ENCODE measurements around the gene RNF123. TPM values are rescaled to one million over a fixed set of nuclear protein-coding genes. Genes with fewer than 3 reads are reported as not detected.

RNF123 gene
- total RNA-seq, 3 donors from 2014 or later (not counting 1 experiment from before 2014, with no cell fraction given) = 48.5 to 58.7 (median 55.6) TPM

DNA sequence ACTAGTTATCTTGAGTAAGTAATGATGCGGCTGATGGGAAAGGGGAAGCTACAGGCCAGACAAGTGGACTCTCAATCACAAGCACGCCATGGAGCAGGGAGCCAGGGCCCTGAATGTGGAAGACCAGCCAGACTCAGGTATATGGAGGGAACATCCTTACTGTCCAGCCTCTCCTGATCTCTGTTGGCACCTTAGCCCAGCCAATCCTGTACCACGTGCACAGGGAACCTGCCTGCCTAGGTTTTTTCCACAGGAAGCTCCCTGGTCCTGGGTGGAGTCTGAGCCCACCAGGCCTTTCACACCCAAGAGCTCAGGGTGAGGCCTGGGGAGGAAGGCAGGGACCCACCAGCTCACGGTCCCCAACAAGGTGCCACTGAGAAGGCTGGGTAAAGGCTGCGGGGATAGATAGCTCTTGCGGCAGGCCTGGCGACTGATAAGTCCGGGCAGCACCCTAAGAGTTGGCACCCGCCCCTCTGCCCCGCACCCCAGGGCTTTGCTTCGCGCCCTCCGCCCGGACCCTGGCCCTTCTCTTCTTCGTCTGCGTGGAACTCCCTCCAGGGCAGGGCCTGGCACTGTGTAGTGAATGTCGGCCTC lies 16.1 kb upstream of the RNF123 start:
- Histone ChIP-seq H3K9me3 (ENCODE audit: control insufficient read depth, insufficient read depth, low read length) (no peaks in the 10 kb centered on the region), H3K4me1 (ENCODE audit: control insufficient read depth, insufficient read depth, low read length) (peaks cover 23% of the 10 kb centered on the region), H3K36me3 (ENCODE audit: control insufficient read depth, insufficient read depth, low read length) (peaks cover 26% of the 10 kb centered on the region), H3K27ac (ENCODE audit: low read length) (peak overlapping the region; percentile 98), H3K4me3 (ENCODE audit: low read length) (peak overlapping the region; percentile 80), H3K27me3 (ENCODE audit: control insufficient read depth, insufficient read depth, low read length) (no peaks in the 10 kb centered on the region)
- 18% methylated on average over 17 of the region's 17 CpGs for whole genome bisulfite sequencing (ENCODE audit: insufficient coverage)
- peak overlapping the region; percentile 94 to 100 for H3K27ac Mint-ChIP-seq
- DNase-seq (no peak), ATAC-seq (no peak)
- no peaks in the 10 kb centered on the region for H3K36me3 Mint-ChIP-seq
- intact Hi-C loops (cut with micrococcal nuclease) = loop anchor here (5.0 kb wide), 1 partner anchor 581 kb away; the partner anchor contains the start of gene QRICH1
- H3K27me3 Mint-ChIP-seq (ENCODE audit: low read depth in 2 of 2) = peaks cover 0 to 3% of the 10 kb centered on the region in 2 donors
- H3K9me3 Mint-ChIP-seq = no peaks in the 10 kb centered on the region
- TF ChIP-seq, protein P1, sequence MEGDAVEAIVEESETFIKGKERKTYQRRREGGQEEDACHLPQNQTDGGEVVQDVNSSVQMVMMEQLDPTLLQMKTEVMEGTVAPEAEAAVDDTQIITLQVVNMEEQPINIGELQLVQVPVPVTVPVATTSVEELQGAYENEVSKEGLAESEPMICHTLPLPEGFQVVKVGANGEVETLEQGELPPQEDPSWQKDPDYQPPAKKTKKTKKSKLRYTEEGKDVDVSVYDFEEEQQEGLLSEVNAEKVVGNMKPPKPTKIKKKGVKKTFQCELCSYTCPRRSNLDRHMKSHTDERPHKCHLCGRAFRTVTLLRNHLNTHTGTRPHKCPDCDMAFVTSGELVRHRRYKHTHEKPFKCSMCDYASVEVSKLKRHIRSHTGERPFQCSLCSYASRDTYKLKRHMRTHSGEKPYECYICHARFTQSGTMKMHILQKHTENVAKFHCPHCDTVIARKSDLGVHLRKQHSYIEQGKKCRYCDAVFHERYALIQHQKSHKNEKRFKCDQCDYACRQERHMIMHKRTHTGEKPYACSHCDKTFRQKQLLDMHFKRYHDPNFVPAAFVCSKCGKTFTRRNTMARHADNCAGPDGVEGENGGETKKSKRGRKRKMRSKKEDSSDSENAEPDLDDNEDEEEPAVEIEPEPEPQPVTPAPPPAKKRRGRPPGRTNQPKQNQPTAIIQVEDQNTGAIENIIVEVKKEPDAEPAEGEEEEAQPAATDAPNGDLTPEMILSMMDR (IDR thresholded peaks at IDR 0.05) = no peak
- peak overlapping the region; percentile 95 for H3K4me3 Mint-ChIP-seq
- peaks cover 14 to 33% of the 10 kb centered on the region in 2 donors for H3K4me1 Mint-ChIP-seq

DNA sequence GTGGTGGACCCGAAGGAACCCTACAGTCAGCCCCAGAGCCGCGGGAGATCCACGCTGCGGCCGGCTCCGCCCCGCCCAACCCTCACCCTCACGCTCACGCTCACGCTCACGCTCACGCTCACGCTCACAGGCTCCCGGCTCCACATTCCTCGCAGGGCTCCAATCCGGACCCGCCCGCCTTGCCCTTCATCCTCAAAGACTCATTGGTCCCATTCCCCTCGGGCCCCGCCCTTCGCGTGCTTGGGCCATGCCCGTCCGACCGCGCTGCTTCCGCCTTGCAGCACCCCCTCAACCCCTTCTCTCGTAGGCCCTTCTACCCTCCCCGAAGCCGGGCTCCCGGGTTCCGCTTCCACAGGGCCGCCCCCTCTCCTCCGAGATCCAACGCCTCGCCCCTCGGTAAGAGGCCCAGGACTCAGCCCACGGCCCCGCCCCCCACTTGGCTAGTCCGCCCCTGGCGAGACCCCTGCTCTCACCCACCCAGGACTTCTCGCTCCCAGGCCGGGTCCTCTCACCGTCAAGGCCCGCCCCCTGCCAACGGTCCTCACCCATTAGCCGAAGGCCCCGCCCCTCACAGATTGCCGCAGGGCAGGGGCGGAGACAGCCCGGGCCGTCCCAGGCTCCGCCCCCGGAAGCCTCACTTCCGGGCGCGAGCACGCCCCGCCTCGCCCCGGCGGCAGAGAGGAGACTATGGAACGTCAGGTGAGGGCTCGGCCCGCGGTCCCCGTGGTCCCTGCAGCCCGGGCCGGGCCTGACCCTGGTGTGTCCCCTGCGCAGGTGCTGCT lies 15.5 kb upstream of the RNF123 start, which contains the start of gene APEH:
APEH (plus strand) TSS at position 637 of the 782 bp plus-strand sequence; CDS start at position 688, 51 bp downstream.
- DNase-seq (peak; percentile 96 to 98), ATAC-seq (peak; percentile 88 to 95 (median 89))
- Histone ChIP-seq H3K36me3 (ENCODE audit: control insufficient read depth, insufficient read depth, low read length) (peaks cover 33% of the 10 kb centered on the region), H3K4me1 (ENCODE audit: control insufficient read depth, insufficient read depth, low read length) (peaks cover 23% of the 10 kb centered on the region), H3K4me3 (ENCODE audit: low read length) (peak within 1 kb of the TSS; percentile 80), H3K9me3 (ENCODE audit: control insufficient read depth, insufficient read depth, low read length) (no peaks in the 10 kb centered on the region), H3K27ac (ENCODE audit: low read length) (peak within 1 kb of the TSS; percentile 98), H3K27me3 (ENCODE audit: control insufficient read depth, insufficient read depth, low read length) (no peaks in the 10 kb centered on the region)
- Mint-ChIP-seq H3K36me3 (no peaks in the 10 kb centered on the region), H3K4me3 (peak within 1 kb of the TSS; percentile 95), H3K27me3 (ENCODE audit: low read depth in 2 of 2) (no peaks in the 10 kb centered on the region), H3K9me3 (no peaks in the 10 kb centered on the region), H3K4me1 (peaks cover 14 to 33% of the 10 kb centered on the region in 2 donors), H3K27ac (peak within 1 kb of the TSS; percentile 94 to 100)
- TF ChIP-seq, protein P1 (IDR thresholded peaks at IDR 0.05) = no peak
- WGBS (ENCODE audit: insufficient coverage) = under 1% methylated on average over 70 of the region's 71 CpGs
- intact Hi-C loops (cut with micrococcal nuclease) = loop anchor here (5.0 kb wide), 1 partner anchor 582 kb away; the partner anchor contains the start of gene QRICH1

DNA sequence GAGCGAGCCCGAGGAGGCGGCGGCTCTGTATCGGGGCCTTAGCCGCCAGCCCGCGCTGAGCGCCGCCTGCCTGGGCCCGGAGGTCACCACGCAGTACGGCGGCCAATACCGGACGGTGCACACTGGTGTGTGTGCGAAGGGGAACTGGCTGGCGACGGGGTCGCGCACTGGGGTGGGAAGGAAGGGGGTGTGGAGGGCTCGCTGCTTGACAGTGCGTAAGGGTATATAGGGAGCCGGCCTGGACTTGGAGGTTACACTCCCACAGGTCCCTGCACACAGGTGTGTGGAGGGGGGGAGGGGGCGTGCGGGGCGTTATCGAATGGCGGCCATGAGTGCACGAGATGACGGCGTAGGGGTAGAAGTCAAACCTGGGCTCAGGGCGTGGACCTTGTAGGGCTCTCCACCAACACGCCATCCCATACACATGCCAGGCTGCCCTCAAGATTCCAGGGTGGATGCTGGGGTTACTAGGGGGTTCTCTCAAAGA lies 14.8 kb upstream of the RNF123 start:
- H3K36me3 Mint-ChIP-seq = no peaks in the 10 kb centered on the region
- DNase-seq = no peak
- Histone ChIP-seq H3K27ac (ENCODE audit: low read length) (no peak overlapping the region), H3K9me3 (ENCODE audit: control insufficient read depth, insufficient read depth, low read length) (no peaks in the 10 kb centered on the region), H3K4me1 (ENCODE audit: control insufficient read depth, insufficient read depth, low read length) (peaks cover 23% of the 10 kb centered on the region), H3K4me3 (ENCODE audit: low read length) (peak overlapping the region; percentile 80), H3K27me3 (ENCODE audit: control insufficient read depth, insufficient read depth, low read length) (no peaks in the 10 kb centered on the region), H3K36me3 (ENCODE audit: control insufficient read depth, insufficient read depth, low read length) (peaks cover 39% of the 10 kb centered on the region)
- H3K4me1 Mint-ChIP-seq = peaks cover 14 to 33% of the 10 kb centered on the region in 2 donors
- peak overlapping the region; percentile 95 for H3K4me3 Mint-ChIP-seq
- peak overlapping the region; percentile 94 to 100 for H3K27ac Mint-ChIP-seq
- no peaks in the 10 kb centered on the region for H3K9me3 Mint-ChIP-seq
- 6% methylated on average over 32 of the region's 34 CpGs for WGBS (ENCODE audit: insufficient coverage)
- peak; percentile 5 to 15 (median 8) for ATAC-seq
- H3K27me3 Mint-ChIP-seq (ENCODE audit: low read depth in 2 of 2) = no peaks in the 10 kb centered on the region
- TF ChIP-seq, protein P1 (IDR thresholded peaks at IDR 0.05) = no peak
- intact Hi-C loops (cut with micrococcal nuclease) = loop anchor here (5.0 kb wide), 1 partner anchor 582 kb away; the partner anchor contains the start of gene QRICH1
